Measurements from ENCODE around the gene MYO5B. TPM values are rescaled to one million over a fixed set of nuclear protein-coding genes. Genes with fewer than 3 reads are reported as not detected.

MYO5B gene
- total RNA-seq, 4 donors from 2014 or later: 6.3 to 35.2 (median 10.2) TPM

DNA sequence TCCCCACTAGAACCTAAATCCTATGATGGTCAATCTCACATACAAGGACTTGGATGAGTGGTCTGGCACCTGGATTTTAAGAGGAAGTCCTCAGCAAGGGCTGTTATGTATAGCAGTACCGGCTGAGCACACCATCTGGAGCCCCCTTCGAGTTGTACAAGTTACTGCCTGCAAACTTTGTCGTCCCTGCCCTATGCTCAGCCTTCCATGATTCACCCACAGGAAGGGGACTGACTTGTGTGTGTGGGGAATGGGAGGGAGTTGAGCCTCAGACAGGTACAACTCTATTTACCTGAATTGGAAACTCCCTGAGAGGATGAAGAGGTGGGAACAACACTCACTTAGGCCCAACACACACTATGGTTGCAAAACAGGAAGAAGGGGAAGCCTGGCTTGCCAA lies 186.6 kb downstream of the MYO5B start:
- Histone ChIP-seq H3K27ac (no peak overlapping the region), H3K4me3 (no peak overlapping the region), H3K9me3 (no peaks in the 10 kb centered on the region), H3K27me3 (no peaks in the 10 kb centered on the region), H3K4me1 (peaks cover 0 to 14% (median 0%) of the 10 kb centered on the region in 4 donors), H3K36me3 (no peaks in the 10 kb centered on the region)
- WGBS, 2 donors: 79 to 84% methylated on average over 3 of the region's 3 CpGs
- TF ChIP-seq, protein P1, sequence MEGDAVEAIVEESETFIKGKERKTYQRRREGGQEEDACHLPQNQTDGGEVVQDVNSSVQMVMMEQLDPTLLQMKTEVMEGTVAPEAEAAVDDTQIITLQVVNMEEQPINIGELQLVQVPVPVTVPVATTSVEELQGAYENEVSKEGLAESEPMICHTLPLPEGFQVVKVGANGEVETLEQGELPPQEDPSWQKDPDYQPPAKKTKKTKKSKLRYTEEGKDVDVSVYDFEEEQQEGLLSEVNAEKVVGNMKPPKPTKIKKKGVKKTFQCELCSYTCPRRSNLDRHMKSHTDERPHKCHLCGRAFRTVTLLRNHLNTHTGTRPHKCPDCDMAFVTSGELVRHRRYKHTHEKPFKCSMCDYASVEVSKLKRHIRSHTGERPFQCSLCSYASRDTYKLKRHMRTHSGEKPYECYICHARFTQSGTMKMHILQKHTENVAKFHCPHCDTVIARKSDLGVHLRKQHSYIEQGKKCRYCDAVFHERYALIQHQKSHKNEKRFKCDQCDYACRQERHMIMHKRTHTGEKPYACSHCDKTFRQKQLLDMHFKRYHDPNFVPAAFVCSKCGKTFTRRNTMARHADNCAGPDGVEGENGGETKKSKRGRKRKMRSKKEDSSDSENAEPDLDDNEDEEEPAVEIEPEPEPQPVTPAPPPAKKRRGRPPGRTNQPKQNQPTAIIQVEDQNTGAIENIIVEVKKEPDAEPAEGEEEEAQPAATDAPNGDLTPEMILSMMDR (IDR thresholded peaks at IDR 0.05): no peak
- no peak for TF ChIP-seq POLR2A (IDR thresholded peaks at IDR 0.05)
- no peak for TF ChIP-seq EP300 (IDR thresholded peaks at IDR 0.05)
- no peak for DNase-seq (ENCODE audit: low spot score in 2 of 2)

DNA sequence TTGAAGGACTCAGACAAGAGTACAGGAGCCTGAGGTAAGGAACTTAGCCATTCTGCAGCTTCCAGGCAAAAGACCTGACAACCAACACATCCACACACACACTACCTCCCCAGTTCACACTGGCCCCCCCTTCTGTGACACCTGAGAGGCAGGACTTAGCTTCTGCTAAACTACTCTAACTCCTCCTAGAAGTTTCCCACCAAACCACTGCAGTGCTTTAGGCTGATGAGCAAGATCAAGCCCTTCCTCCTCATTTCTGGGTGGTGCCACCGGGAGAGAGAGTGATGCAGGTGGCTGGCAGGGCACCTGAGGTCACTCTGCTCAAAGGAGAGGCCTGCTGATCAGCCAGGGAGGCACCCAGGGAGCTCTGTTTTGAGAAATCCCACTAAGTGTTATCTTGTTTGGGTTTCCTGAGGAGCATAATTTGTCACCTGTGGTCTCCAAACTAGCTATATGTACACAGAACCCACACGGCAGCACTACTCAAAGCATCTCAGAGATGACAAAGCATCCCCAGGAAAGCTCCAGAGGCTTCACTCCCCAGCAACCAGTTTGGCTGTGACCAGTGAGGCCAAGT lies 188.4 kb downstream of the MYO5B start:
- H3K9me3 ChIP-seq: no peaks in the 10 kb centered on the region
- peaks cover 0 to under 1% (median 0%) of the 10 kb centered on the region in 4 donors for H3K4me1 ChIP-seq
- WGBS, 2 donors: 83 to 96% methylated on average over 2 of the region's 2 CpGs
- DNase-seq (ENCODE audit: low spot score in 2 of 2): no peak
- H3K27ac ChIP-seq: no peak overlapping the region
- H3K36me3 ChIP-seq: no peaks in the 10 kb centered on the region
- no peak for TF ChIP-seq POLR2A (IDR thresholded peaks at IDR 0.05)
- no peak for TF ChIP-seq EP300 (IDR thresholded peaks at IDR 0.05)
- TF ChIP-seq, protein P1 (IDR thresholded peaks at IDR 0.05): no peak
- H3K27me3 ChIP-seq: no peaks in the 10 kb centered on the region
- no peak overlapping the region for H3K4me3 ChIP-seq

DNA sequence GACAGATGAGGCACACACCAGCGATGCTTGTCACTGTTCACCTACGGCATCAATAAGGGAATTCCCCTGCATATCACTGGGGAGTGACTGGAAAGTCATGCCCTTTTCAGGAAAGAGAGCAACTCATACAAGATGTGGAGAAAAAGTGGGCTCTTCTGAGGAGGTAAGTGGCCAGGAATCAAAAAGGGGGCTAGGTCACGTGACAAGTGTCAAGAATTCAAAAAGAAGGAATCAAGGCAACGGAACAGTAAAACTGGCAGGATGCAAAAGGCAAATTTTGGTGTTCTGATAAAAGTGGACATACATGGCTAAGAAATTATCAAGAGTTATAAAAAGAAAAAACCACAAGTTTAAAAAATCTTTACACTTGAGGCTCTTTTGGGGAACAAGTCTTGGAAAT lies 190.9 kb downstream of the MYO5B start:
- no peaks in the 10 kb centered on the region for H3K27me3 ChIP-seq
- 79 to 87% methylated on average over 4 of the region's 4 CpGs for WGBS, 2 donors
- DNase-seq (ENCODE audit: low spot score in 2 of 2): no peak
- H3K4me1 ChIP-seq: no peaks in the 10 kb centered on the region
- no peak overlapping the region for H3K27ac ChIP-seq
- no peaks in the 10 kb centered on the region for H3K36me3 ChIP-seq
- TF ChIP-seq EP300 (IDR thresholded peaks at IDR 0.05) (no peak), POLR2A (IDR thresholded peaks at IDR 0.05) (no peak)
- TF ChIP-seq, protein P1 (IDR thresholded peaks at IDR 0.05): no peak
- H3K4me3 ChIP-seq: no peak overlapping the region
- no peaks in the 10 kb centered on the region for H3K9me3 ChIP-seq

DNA sequence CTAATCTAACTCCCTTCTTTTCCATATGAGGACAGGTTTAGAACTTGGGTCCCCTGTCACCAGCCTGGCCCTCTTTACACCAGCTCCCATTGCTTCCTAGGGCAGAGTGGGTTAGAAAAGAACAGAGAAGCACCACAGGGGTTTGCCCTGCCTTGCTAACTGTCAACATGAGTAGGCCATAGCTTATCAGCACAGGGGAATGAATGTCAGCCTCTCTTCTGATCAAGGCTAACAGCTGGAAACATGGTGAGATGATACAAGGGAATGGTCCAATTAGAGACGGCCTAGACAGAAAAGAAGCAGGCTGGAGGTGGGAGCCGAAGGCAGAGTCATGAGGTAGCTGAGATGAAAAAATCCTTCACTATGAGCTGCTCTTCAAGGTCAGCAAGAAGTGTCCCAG lies 192.2 kb downstream of the MYO5B start:
- no peak for DNase-seq (ENCODE audit: low spot score in 2 of 2)

DNA sequence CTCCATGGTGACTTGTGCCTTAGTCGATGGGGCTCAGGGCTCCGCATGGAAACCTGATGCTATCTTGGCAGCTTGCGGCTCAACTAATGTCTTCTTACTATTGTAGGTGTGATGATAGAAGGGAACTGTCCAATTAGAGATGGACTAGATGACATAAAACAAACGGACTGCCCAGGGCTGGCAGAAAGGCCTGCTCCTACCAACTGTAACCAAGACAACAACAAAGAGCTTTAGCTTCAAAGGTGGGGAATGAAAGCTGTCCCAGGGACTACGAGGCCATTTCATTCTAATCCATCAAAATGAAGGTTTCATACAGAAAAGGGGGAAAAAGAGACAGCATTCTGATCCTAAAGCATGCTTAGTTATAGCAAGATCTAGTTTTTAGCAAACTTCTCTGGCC lies 194.7 kb downstream of the MYO5B start:
- DNase-seq (ENCODE audit: low spot score in 2 of 2): no peak
- Histone ChIP-seq H3K4me3 (no peak overlapping the region), H3K27ac (no peak overlapping the region), H3K27me3 (no peaks in the 10 kb centered on the region), H3K9me3 (no peaks in the 10 kb centered on the region), H3K36me3 (no peaks in the 10 kb centered on the region), H3K4me1 (no peaks in the 10 kb centered on the region)
- 83 to 87% methylated on average over 5 of the region's 5 CpGs for WGBS, 2 donors
- TF ChIP-seq, protein P1 (IDR thresholded peaks at IDR 0.05): no peak
- TF ChIP-seq POLR2A (IDR thresholded peaks at IDR 0.05) (no peak), EP300 (IDR thresholded peaks at IDR 0.05) (no peak)

More for the DNA sequence above, 192.2 kb downstream of the MYO5B start:
- H3K4me3 ChIP-seq: no peak overlapping the region
- H3K27me3 ChIP-seq: no peaks in the 10 kb centered on the region
- 83% methylated on average over 2 of the region's 2 CpGs for WGBS, 2 donors
- no peaks in the 10 kb centered on the region for H3K4me1 ChIP-seq
- no peaks in the 10 kb centered on the region for H3K36me3 ChIP-seq
- no peak overlapping the region for H3K27ac ChIP-seq
- TF ChIP-seq, protein P1 (IDR thresholded peaks at IDR 0.05): no peak
- no peaks in the 10 kb centered on the region for H3K9me3 ChIP-seq
